Measurements from ENCODE around the gene NDUFS5. TPM values are rescaled to one million over a fixed set of nuclear protein-coding genes. Genes with fewer than 3 reads are reported as not detected.

The NDUFS5 gene
- total RNA-seq, 2 donors from 2014 or later: 229 to 270 TPM

DNA sequence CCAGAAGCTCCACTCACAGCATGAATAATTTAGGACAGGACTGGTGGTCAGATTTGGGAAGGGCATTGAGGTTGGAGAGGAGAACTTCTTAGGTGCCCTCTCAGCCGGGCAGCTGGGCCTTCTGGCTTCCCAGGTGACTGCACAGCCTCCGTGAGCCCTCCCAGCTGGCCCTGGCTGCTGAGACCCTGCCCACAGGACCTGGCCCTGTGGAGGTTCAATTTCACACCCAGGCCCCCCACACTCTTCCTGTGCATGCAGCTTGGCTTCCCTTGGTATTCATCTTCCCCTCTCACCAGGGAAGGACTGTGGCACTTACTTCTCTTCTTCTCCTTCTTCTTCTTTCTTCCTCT, 50.6 kb downstream of the NDUFS5 start:
- no peaks in the 10 kb centered on the region for H3K4me1 ChIP-seq
- H3K27ac ChIP-seq: no peak overlapping the region
- H3K36me3 ChIP-seq: no peaks in the 10 kb centered on the region
- peaks cover 8% of the 10 kb centered on the region for H3K27me3 ChIP-seq
- DNase-seq: no peak
- H3K9me3 ChIP-seq: no peaks in the 10 kb centered on the region
- intact Hi-C loops (cut with DNase I): no loop called here
- no peak overlapping the region for H3K9ac ChIP-seq (ENCODE audit: low read depth in 2 of 2, low read length in 2 of 2)
- TF ChIP-seq, protein P1, sequence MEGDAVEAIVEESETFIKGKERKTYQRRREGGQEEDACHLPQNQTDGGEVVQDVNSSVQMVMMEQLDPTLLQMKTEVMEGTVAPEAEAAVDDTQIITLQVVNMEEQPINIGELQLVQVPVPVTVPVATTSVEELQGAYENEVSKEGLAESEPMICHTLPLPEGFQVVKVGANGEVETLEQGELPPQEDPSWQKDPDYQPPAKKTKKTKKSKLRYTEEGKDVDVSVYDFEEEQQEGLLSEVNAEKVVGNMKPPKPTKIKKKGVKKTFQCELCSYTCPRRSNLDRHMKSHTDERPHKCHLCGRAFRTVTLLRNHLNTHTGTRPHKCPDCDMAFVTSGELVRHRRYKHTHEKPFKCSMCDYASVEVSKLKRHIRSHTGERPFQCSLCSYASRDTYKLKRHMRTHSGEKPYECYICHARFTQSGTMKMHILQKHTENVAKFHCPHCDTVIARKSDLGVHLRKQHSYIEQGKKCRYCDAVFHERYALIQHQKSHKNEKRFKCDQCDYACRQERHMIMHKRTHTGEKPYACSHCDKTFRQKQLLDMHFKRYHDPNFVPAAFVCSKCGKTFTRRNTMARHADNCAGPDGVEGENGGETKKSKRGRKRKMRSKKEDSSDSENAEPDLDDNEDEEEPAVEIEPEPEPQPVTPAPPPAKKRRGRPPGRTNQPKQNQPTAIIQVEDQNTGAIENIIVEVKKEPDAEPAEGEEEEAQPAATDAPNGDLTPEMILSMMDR (IDR thresholded peaks at IDR 0.05): no peak
- no peak overlapping the region for H3K4me3 ChIP-seq

DNA sequence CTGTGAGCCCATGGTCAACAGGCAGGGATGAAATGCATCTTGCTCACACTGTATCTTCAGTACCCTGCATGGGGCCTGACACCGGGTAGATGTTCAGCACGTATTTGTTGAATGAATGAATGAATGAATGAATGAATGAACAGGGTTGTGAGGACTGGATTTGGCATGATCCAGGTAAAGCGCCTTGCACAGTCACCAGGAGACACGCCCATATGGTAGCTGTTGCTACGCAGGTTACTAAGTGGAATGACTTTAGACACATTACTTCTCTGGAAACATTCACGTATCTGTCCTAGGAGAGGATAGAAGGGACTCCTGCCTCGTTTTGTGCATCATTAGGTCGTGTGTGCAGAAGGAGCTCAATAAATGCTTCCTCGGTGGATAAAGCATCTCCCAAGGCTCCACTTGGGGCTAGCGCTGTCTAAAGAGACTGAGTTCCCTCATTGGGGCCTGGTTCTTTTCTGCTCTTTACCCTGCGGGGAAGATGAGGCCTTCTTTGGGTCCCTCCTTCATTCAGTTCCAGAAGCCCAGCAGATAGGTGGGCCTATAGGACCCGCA, 54.2 kb downstream of the NDUFS5 start:
- H3K9ac ChIP-seq (ENCODE audit: low read depth in 2 of 2, low read length in 2 of 2): no peak overlapping the region
- TF ChIP-seq, protein P1 (IDR thresholded peaks at IDR 0.05): no peak
- no peak overlapping the region for H3K4me3 ChIP-seq

DNA sequence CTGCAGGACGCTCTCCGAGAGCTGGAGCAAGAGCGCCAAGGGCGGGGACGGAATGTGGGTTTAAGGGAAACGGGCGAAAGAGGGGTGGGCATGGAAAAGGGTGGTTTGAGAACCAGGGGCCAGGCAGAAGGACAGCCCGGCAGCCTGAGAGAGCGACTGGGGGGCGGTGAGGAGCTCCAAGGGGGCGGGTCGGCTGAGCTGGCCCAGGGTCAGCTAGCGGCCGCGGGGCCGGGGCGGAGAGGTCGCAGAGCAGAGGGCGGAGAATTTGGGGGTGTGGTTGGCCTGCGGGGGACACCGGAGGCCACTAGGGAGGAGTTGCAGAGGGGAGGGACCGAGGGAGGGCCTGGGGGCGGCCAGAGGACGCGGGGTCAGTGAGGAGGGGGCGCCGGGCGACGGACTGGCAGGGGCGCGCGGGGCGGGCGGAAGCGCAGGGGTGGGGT, 54.7 kb downstream of the NDUFS5 start:
- intact Hi-C loops (cut with DNase I): loop anchor here (10.0 kb wide), 1 partner anchor 226 kb away; the partner anchor contains the start of gene RRAGC
- no peak overlapping the region for H3K9ac ChIP-seq (ENCODE audit: low read depth in 2 of 2, low read length in 2 of 2)
- H3K27me3 ChIP-seq: peaks cover 20% of the 10 kb centered on the region

More for the DNA sequence above, 54.2 kb downstream of the NDUFS5 start:
- H3K27me3 ChIP-seq: peaks cover 20% of the 10 kb centered on the region
- no peak overlapping the region for H3K27ac ChIP-seq
- no peaks in the 10 kb centered on the region for H3K4me1 ChIP-seq
- no peak for DNase-seq
- H3K36me3 ChIP-seq: no peaks in the 10 kb centered on the region
- H3K9me3 ChIP-seq: no peaks in the 10 kb centered on the region
- intact Hi-C loops (cut with DNase I): loop anchor here (10.0 kb wide), 1 partner anchor 226 kb away; the partner anchor contains the start of gene RRAGC

DNA sequence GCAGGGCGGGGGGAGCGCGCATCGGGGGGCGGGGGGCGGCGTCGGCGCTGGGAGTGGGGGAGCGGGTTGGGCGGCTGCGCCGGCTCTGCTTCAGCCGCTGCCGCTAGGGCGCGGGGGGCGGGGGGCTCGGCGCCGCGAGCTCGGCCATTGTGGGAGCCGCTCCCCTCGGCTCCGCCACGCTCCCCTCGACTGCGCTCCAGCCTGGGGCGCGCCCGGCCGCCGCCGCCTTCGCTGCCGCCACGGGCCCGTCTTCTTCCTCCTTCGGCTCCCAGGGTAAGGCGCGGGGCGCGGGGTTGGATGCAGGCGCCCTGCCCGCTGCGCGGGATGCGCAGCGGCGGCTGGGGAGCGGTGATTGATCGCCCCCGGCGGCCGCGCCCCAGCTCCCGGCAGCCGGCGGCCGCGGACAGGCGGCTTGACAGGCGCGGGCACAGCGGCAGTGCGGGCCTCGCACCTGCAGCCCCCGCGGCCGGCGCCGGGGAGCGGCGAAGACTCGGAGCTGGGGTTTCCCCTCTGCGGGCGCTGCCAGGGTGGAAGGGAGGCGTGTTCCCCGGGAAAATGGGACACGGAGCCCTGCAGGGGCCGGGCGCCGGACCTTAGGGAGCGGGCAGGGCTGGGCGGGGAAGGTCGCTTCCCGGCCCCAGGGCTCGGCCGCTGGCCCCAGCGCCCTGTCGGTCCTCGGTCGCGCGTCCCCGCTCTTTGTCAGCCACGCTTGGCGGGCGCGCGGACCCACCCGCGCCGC, 55.3 kb downstream of the NDUFS5 start:
- peaks cover 20% of the 10 kb centered on the region for H3K27me3 ChIP-seq
- H3K4me1 ChIP-seq: no peaks in the 10 kb centered on the region
- DNase-seq: no peak
- TF ChIP-seq, protein P1 (IDR thresholded peaks at IDR 0.05): no peak
- H3K36me3 ChIP-seq: no peaks in the 10 kb centered on the region
- intact Hi-C loops (cut with DNase I): loop anchor here (10.0 kb wide), 1 partner anchor 227 kb away; the partner anchor contains the start of gene RRAGC
- H3K27ac ChIP-seq: no peak overlapping the region
- peak overlapping the region in 1 of 2 donors; percentile 26 for H3K9ac ChIP-seq (ENCODE audit: low read depth in 2 of 2, low read length in 2 of 2)
- peak overlapping the region; percentile 36 for H3K4me3 ChIP-seq
- no peaks in the 10 kb centered on the region for H3K9me3 ChIP-seq

More for the DNA sequence above, 54.7 kb downstream of the NDUFS5 start:
- Histone ChIP-seq H3K4me3 (peak overlapping the region; percentile 36), H3K27ac (no peak overlapping the region), H3K4me1 (no peaks in the 10 kb centered on the region), H3K36me3 (no peaks in the 10 kb centered on the region), H3K9me3 (no peaks in the 10 kb centered on the region)
- TF ChIP-seq, protein P1 (IDR thresholded peaks at IDR 0.05): no peak
- DNase-seq: no peak

DNA sequence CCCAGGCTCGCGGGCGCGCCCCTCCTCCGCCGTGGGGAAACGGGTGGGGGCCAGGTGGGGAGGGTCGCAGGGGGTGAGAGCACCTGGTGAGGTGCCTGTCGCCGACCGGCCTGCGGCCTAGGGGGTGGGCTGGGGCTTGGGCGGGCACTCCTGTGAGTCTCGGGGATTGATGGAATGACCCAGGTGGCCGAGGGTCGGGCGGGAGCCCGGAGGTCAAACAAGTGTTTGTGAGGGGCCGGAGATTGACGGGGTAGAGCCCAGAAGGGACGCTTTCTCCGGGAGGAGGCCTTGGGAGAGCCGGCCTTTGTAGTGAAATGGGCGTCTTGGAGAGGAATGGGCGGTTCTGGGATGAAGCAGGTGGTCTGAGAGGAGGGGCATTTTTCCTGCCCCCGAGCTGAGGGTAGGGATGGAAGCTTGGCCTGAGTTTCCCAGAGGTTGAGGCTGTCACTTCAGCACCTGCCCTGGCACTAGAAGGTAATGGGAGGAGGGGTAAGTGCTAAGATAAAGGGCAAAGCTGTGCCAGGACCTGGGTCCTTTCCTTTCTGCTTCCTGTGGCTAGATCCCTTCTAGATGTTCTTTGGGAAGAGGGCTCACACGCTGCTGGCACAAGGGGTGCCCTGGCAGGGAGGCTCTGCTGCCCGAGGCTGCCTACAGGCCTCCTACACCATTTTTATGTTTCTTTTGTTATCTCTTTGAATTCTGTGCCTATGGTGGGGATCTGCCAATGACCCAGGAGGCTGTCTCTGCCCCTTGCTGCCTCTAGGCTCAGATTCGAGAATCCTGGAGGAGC, 56.1 kb downstream of the NDUFS5 start:
- H3K36me3 ChIP-seq: no peaks in the 10 kb centered on the region
- H3K27me3 ChIP-seq: peaks cover 20% of the 10 kb centered on the region
- intact Hi-C loops (cut with DNase I): loop anchor here (10.0 kb wide), 1 partner anchor 227 kb away; the partner anchor contains the start of gene RRAGC
- H3K9me3 ChIP-seq: no peaks in the 10 kb centered on the region
- no peak overlapping the region for H3K27ac ChIP-seq
- H3K4me1 ChIP-seq: no peaks in the 10 kb centered on the region
- TF ChIP-seq, protein P1 (IDR thresholded peaks at IDR 0.05): no peak
- peak overlapping the region in 1 of 2 donors; percentile 26 for H3K9ac ChIP-seq (ENCODE audit: low read depth in 2 of 2, low read length in 2 of 2)
- H3K4me3 ChIP-seq: peak overlapping the region; percentile 36
- DNase-seq: no peak

Measured in colonic mucosa (tissue), 4 donors.